Adrenal gland (tissue), 12 donors: ENCODE data around the gene XRCC1. TPM values are rescaled to one million over a fixed set of nuclear protein-coding genes. Genes with fewer than 3 reads are reported as not detected.

Experiments used
- DNase-seq, 7 donors: peaks; one replicate each; pipeline ENCODE4 v3.0.0-alpha.2; 2019 to 2020
- H3K27ac ChIP-seq, 5 donors: fragments of 200-600 bp; sonication (generic) in 4 of 5; 1 replicate in 3 of 5; 2 replicates in 2 of 5; pipeline versions ENCODE4 v1.5.1 to v1.8.0; 2016 to 2020; ENCODE audit warnings: mild to moderate bottlenecking in 1 of 5
- H3K27me3 ChIP-seq: fragments of 200-600 bp; 2 replicates; pipeline ENCODE4 v1.8.0; 2021
- H3K36me3 ChIP-seq, 2 donors: fragments of 200-600 bp; replicated peaks in 1 of 2; 1 replicate in 1 of 2; 2 replicates in 1 of 2; pipeline versions ENCODE4 v1.5.1 to v1.8.0; 2018 to 2022
- H3K4me1 ChIP-seq, 2 donors: fragments of 200-600 bp; replicated peaks in 1 of 2; 1 replicate in 1 of 2; 2 replicates in 1 of 2; pipeline versions ENCODE4 v1.5.1 to v1.8.0; 2018 to 2021
- H3K4me3 ChIP-seq, 4 donors: fragments of 200-600 bp; sonication (generic) in 3 of 4; one replicate each; pipeline ENCODE4 v1.5.1; 2016 to 2018
- H3K9me3 ChIP-seq, 3 donors: fragments of 200-600 bp; sonication (generic) in 1 of 3; replicated peaks in 1 of 3; 1 replicate in 2 of 3; 2 replicates in 1 of 3; pipeline versions ENCODE4 v1.5.1 to v1.8.0; 2016 to 2021
- POLR2A ChIP-seq, 2 donors: fragments of 450-650 bp; IDR thresholded peaks; one replicate each; pipeline ENCODE4 v1.6.1; 2017; ENCODE audit warnings: antibody characterized with exemption in 2 of 2, mild to moderate bottlenecking in 2 of 2, moderate library complexity in 1 of 2
- WGBS, 4 donors: extraction: QIAGEN DNeasy Blood & Tissue Kit in 2 of 4; methylation state at CpG; one replicate each; pipeline versions ENCODE4 v1.1.5 to v1.1.7; 2013 to 2017; 5-methylcytosine and 5-hydroxymethylcytosine counted together
- intact Hi-C, 2 donors: fragments of 100-400 bp; cut with DNase I; formaldehyde crosslinking; loops; one replicate each; pipeline versions ENCODE4 v1.14.1 to v1.15.0; 2022 to 2023
- polyA plus RNA-seq, 3 donors: library from polyadenylated mRNA; stranded (reverse); fragments of 200-250 nt in 2 of 3; fragments of 350-450 nt in 1 of 3; fragmentation: Illumina TruSeq in 1 of 3; extraction: RNeasy Lipid Tissue Mini Kit (QIAGEN cat#74804) in 1 of 3; gene quantifications; one replicate each; pipeline ENCODE4 v1.2.3, GENCODE V29; 2013 to 2014
- total RNA-seq, 9 donors: library from RNA; depleted of rRNA in 4 of 9; stranded (reverse); fragments of >200 nt in 4 of 9; fragments of 120-200 nt in 1 of 9; fragmentation: NEBNext Ultra II Directional in 1 of 9; extraction: Animal tissue kit (Norgen Biotek cat#: 25700) in 1 of 9; gene quantifications; one replicate each; pipeline versions ENCODE4 v1.1.0 to v1.2.4, GENCODE V29; 2013 to 2023
- TF ChIP-seq, protein P1 (sequence below), 6 experiments: fragments of 450-650 bp in 4 of 6; fragments of 200-600 bp in 2 of 6; sonication (generic) in 1 of 6; IDR thresholded peaks; 1 replicate in 5 of 6; 2 replicates in 1 of 6; pipeline versions ENCODE4 v1.5.1 to v1.8.0; 2016 to 2021; ENCODE audit warnings: antibody characterized with exemption in 6 of 6, mild to moderate bottlenecking in 2 of 6, moderate library complexity in 1 of 6
- donor health status: healthy with polysubstance abuse.
- donor health status: Bipolar disorder and iron deficiency.
- donor health status: DM: yes; HTN: yes; CAD: no.
- donor health status: DM: no; HTN: no; CAD: no.
- donor health status: DM: no; HTN: no; CAD: no.
- donor health status: DM: yes; HTN: yes; CAD: no.

XRCC1 gene
- total and polyA plus RNA-seq, 12 donors, result 15.7 to 37.2 (median 29.5) TPM

DNA sequence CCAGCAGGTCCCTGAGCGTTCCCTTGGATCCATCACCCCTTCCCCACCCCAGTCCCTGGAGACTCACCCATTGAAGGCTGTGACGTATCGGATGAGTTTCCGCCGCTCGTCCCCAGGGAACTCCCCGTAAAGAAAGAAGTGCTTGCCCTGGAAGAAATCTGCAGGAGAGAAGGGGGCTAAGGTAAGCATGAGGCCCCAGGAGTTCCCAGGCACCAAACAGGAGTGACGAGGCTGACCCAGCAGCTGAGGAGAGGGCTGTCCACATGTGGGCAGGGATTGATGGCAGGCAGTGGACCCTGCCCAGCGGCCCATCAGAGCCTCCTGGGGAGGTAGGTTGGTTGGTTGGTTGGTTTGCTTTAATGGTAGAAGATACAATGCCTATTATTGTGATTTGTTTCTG is 31.2 kb downstream of the XRCC1 start:
- Histone ChIP-seq H3K9me3 (no peaks in the 10 kb centered on the region), H3K4me3 (no peak overlapping the region), H3K27ac (no peak overlapping the region), H3K4me1 (no peaks in the 10 kb centered on the region), H3K36me3 (peaks cover 0 to 44% of the 10 kb centered on the region in 2 donors), H3K27me3 (no peaks in the 10 kb centered on the region)
- TF ChIP-seq, protein P1, sequence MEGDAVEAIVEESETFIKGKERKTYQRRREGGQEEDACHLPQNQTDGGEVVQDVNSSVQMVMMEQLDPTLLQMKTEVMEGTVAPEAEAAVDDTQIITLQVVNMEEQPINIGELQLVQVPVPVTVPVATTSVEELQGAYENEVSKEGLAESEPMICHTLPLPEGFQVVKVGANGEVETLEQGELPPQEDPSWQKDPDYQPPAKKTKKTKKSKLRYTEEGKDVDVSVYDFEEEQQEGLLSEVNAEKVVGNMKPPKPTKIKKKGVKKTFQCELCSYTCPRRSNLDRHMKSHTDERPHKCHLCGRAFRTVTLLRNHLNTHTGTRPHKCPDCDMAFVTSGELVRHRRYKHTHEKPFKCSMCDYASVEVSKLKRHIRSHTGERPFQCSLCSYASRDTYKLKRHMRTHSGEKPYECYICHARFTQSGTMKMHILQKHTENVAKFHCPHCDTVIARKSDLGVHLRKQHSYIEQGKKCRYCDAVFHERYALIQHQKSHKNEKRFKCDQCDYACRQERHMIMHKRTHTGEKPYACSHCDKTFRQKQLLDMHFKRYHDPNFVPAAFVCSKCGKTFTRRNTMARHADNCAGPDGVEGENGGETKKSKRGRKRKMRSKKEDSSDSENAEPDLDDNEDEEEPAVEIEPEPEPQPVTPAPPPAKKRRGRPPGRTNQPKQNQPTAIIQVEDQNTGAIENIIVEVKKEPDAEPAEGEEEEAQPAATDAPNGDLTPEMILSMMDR (IDR thresholded peaks at IDR 0.05), result no peak
- no peak for TF ChIP-seq POLR2A (IDR thresholded peaks at IDR 0.05)
- WGBS, 4 donors, result 93 to 100% (median 96%) methylated on average over 9 of the region's 9 CpGs
- no peak for DNase-seq
- intact Hi-C loops, result no loop called here

DNA sequence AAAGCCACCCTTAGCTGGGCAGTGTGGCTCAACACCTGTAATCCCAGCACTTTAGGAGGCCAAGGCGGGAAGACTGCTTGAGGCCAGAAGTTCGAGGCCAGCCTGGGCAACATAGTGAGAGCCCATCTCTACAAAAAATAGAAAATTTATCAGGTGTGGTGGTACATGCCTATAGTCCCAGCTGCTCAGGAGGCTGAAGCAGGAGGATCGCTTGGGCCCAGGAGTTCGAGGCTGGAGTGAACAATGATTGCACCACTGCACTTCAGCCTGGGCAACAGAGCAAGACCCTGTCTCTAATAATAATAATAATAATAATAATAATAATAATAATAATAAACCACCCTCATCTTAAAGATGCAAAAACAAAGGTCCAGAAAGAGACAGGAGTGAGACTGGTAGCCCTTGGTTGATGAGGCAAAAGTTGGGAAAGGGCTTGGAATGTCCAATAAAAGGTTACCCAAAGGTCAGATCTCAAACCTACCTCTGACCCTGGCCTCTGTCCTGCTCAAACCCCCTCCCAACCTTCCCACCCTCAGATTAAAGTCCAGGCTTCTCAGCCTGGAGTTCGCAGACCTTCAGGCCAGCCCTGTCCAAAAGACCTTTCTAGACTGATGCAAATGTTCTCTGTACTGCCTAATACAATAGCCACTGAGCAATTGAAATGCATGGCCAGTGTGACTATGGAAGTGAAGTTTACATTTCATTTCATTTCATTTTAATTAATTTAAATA is 33.2 kb downstream of the XRCC1 start:
- 93 to 99% (median 95%) methylated on average over 5 of the region's 5 CpGs for WGBS, 4 donors
- Histone ChIP-seq H3K4me1 (no peaks in the 10 kb centered on the region), H3K4me3 (no peak overlapping the region), H3K27ac (no peak overlapping the region), H3K27me3 (no peaks in the 10 kb centered on the region), H3K36me3 (peaks cover 0 to 50% of the 10 kb centered on the region in 2 donors), H3K9me3 (no peaks in the 10 kb centered on the region)
- DNase-seq, result no peak
- intact Hi-C loops, result no loop called here
- TF ChIP-seq, protein P1 (IDR thresholded peaks at IDR 0.05), result no peak
- TF ChIP-seq POLR2A (IDR thresholded peaks at IDR 0.05), result no peak

DNA sequence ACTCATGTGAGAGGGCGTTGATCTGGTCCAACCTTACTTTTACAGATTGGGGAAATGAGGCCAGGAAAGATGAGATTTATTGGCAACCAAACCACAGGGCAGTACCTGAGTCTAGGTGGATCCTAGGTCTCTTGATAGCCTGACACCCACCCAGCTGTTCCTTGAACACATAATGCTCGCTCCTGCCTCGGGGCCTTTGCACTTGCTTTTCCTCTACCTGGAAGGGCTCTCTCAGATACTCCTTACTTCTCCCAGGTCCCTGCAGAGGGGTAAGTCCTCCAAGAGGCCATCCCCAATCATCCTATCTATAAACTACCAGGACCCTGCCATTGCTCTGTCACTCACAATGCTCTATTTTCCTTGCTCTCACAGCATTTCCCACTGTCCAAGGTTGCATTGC is 34.9 kb downstream of the XRCC1 start:
- intact Hi-C loops, result no loop called here
- no peak for TF ChIP-seq POLR2A (IDR thresholded peaks at IDR 0.05)
- TF ChIP-seq, protein P1 (IDR thresholded peaks at IDR 0.05), result no peak
- no peaks in the 10 kb centered on the region for H3K9me3 ChIP-seq
- 97 to 100% (median 98%) methylated on average over 3 of the region's 3 CpGs for WGBS, 4 donors
- DNase-seq, result no peak
- H3K4me1 ChIP-seq, result no peaks in the 10 kb centered on the region
- peaks cover 0 to 46% of the 10 kb centered on the region in 2 donors for H3K36me3 ChIP-seq
- no peak overlapping the region for H3K4me3 ChIP-seq
- no peaks in the 10 kb centered on the region for H3K27me3 ChIP-seq
- H3K27ac ChIP-seq, result no peak overlapping the region

DNA sequence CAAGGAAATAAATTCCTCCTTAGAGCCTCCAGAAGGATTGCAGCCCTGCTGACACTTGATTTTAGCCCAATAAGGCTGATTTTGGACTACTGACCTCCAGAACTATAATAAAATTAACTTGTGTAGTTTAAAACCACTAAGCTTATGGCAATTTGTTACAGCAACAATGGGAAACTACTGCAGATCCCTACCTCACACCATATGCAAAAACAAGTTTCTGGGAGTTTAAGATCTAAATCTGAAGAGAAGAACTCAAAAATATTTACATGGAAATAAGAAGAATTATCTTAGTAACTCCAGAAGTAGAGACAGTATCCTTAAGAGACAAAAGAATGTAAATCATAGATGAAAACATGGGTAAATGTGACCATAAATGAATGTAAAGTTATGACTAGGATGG is 36.4 kb downstream of the XRCC1 start:
- no peak for DNase-seq
- Histone ChIP-seq H3K4me3 (no peak overlapping the region), H3K9me3 (no peaks in the 10 kb centered on the region), H3K27me3 (no peaks in the 10 kb centered on the region), H3K36me3 (peaks cover 0 to 31% of the 10 kb centered on the region in 2 donors), H3K27ac (no peak overlapping the region), H3K4me1 (peaks cover 0 to 6% of the 10 kb centered on the region in 2 donors)
- intact Hi-C loops, result loop anchor here in 1 of 2 donors (5.0 kb wide), 1 partner anchor 53 kb away; no protein-coding TSS in a partner anchor
- TF ChIP-seq POLR2A (IDR thresholded peaks at IDR 0.05), result no peak
- TF ChIP-seq, protein P1 (IDR thresholded peaks at IDR 0.05), result no peak
